Measurements from ENCODE around the gene COLEC12. TPM values are rescaled to one million over a fixed set of nuclear protein-coding genes. Genes with fewer than 3 reads are reported as not detected.

Gene COLEC12
- total RNA-seq, 4 donors from 2014 or later, result 8.3 to 22.2 (median 21.4) TPM

- TF ChIP-seq EP300 (IDR thresholded peaks at IDR 0.05), result no peak
- no peak for TF ChIP-seq CTCF (IDR thresholded peaks at IDR 0.05)
- TF ChIP-seq POLR2A (IDR thresholded peaks at IDR 0.05), result no peak
- no peak for DNase-seq (ENCODE audit: low spot score in 2 of 2)
Measured at GRCh38 chr18:382423-382984, 118.0 kb downstream of the COLEC12 start.

GRCh38 chr18:379681-380330 lies 120.7 kb downstream of the COLEC12 start:
- H3K9me3 ChIP-seq, result no peaks in the 10 kb centered on the region
- no peak overlapping the region for H3K4me3 ChIP-seq
- no peaks in the 10 kb centered on the region for H3K36me3 ChIP-seq
- DNase-seq (ENCODE audit: low spot score in 2 of 2), result peak in 1 of 2 donors; percentile 38
- no peak overlapping the region for H3K27ac ChIP-seq
- TF ChIP-seq EP300 (IDR thresholded peaks at IDR 0.05), result peak; percentile 74 to 75
- TF ChIP-seq CTCF (IDR thresholded peaks at IDR 0.05), result no peak
- TF ChIP-seq POLR2A (IDR thresholded peaks at IDR 0.05), result no peak
- H3K27me3 ChIP-seq, result no peaks in the 10 kb centered on the region
- H3K4me1 ChIP-seq, result peaks cover 0 to 39% (median 12%) of the 10 kb centered on the region in 4 donors
- WGBS, 2 donors, result 76 to 80% methylated on average over 10 of the region's 10 CpGs

More at GRCh38 chr18:382423-382984, 118.0 kb downstream of the COLEC12 start:
- Histone ChIP-seq H3K4me1 (peaks cover 0 to 13% (median 1%) of the 10 kb centered on the region in 4 donors), H3K9me3 (no peaks in the 10 kb centered on the region), H3K4me3 (no peak overlapping the region), H3K36me3 (no peaks in the 10 kb centered on the region), H3K27me3 (no peaks in the 10 kb centered on the region), H3K27ac (no peak overlapping the region)
- WGBS, 2 donors, result 73% methylated on average over 3 of the region's 3 CpGs

- Histone ChIP-seq H3K27me3 (no peaks in the 10 kb centered on the region), H3K9me3 (no peaks in the 10 kb centered on the region), H3K4me3 (no peak overlapping the region), H3K36me3 (no peaks in the 10 kb centered on the region), H3K4me1 (peaks cover 0 to 39% (median 12%) of the 10 kb centered on the region in 4 donors), H3K27ac (no peak overlapping the region)
- DNase-seq (ENCODE audit: low spot score in 2 of 2), result no peak
- WGBS, 2 donors, result 73 to 79% methylated on average over 8 of the region's 8 CpGs
- TF ChIP-seq CTCF (IDR thresholded peaks at IDR 0.05), result no peak
- TF ChIP-seq POLR2A (IDR thresholded peaks at IDR 0.05), result no peak
- no peak for TF ChIP-seq EP300 (IDR thresholded peaks at IDR 0.05)
Measured at GRCh38 chr18:378079-378478, 122.4 kb downstream of the COLEC12 start.

- H3K4me1 ChIP-seq, result peaks cover 0 to 42% (median 12%) of the 10 kb centered on the region in 4 donors
Measured at GRCh38 chr18:377088-377487, 123.4 kb downstream of the COLEC12 start.

More at GRCh38 chr18:377088-377487, 123.4 kb downstream of the COLEC12 start:
- Histone ChIP-seq H3K36me3 (no peaks in the 10 kb centered on the region), H3K9me3 (no peaks in the 10 kb centered on the region), H3K27me3 (no peaks in the 10 kb centered on the region), H3K4me3 (no peak overlapping the region), H3K27ac (peak overlapping the region in 1 of 4 donors; percentile 76)
- no peak for DNase-seq (ENCODE audit: low spot score in 2 of 2)
- TF ChIP-seq POLR2A (IDR thresholded peaks at IDR 0.05) (no peak), EP300 (IDR thresholded peaks at IDR 0.05) (no peak), CTCF (IDR thresholded peaks at IDR 0.05) (no peak)
- 59 to 71% methylated on average over 10 of the region's 10 CpGs for WGBS, 2 donors
